B cell (primary cell): ENCODE data around the gene DZANK1. TPM values are rescaled to one million over a fixed set of nuclear protein-coding genes. Genes with fewer than 3 reads are reported as not detected.

ENCODE experiments used
- ATAC-seq: fragments of 200-7000 bp; cut with Tn5 transposase; one replicate; pipeline ENCODE4 v1.10.0; 2021; ENCODE audit warnings: low read depth, mild to moderate bottlenecking, moderate number of reproducible peaks, moderate library complexity
- CTCF ChIA-PET: fragments of 350-600 bp; sonication (Branson Sonifier 250); formaldehyde crosslinking; loops from one replicate; lab custom pipeline; 2021; ENCODE audit warnings: antibody characterized with exemption, inconsistent platforms; lab: Charles Lee
- POLR2A ChIA-PET: fragments of 350-600 bp; sonication (Branson Sonifier 250); formaldehyde crosslinking; loops from one replicate; lab custom pipeline; 2021; ENCODE audit warnings: antibody characterized with exemption; lab: Charles Lee
- DNase-seq: peaks from one replicate; pipeline ENCODE4 v3.0.0; 2013
- H2AFZ ChIP-seq: 2 replicates; pipeline ENCODE4 v1.6.1; 2012; ENCODE audit warnings: mild to moderate bottlenecking, low read depth, low read length; ENCODE audit not compliant: insufficient read depth, poor library complexity, severe bottlenecking
- H3K27ac ChIP-seq, 2 donors: 1 replicate in 1 of 2; 2 replicates in 1 of 2; pipeline ENCODE4 v1.5.1; 2012 to 2013; ENCODE audit warnings: low read length in 2 of 2, mild to moderate bottlenecking in 2 of 2, moderate library complexity in 1 of 2
- H3K27me3 ChIP-seq, 4 experiments: fragments of 200-600 bp in 1 of 4; sonication (generic) in 1 of 4; replicated peaks in 1 of 4; 1 replicate in 2 of 4; 2 replicates in 2 of 4; pipeline versions ENCODE4 v1.6.1 to v1.7.0; 2013 to 2016; ENCODE audit warnings: low read length in 3 of 4, mild to moderate bottlenecking in 2 of 4, mixed read lengths in 1 of 4, moderate library complexity in 1 of 4; ENCODE audit not compliant: insufficient read depth in 4 of 4, control insufficient read depth in 3 of 4; ENCODE audit errors: control extremely low read depth in 1 of 4
- H3K36me3 ChIP-seq, 2 experiments: replicated peaks in 1 of 2; 1 replicate in 1 of 2; 2 replicates in 1 of 2; pipeline versions ENCODE4 v1.6.1 to v1.7.1; 2013; ENCODE audit warnings: low read length in 1 of 2; ENCODE audit not compliant: insufficient read depth in 2 of 2, control insufficient read depth in 1 of 2; ENCODE audit errors: control extremely low read depth in 1 of 2, extremely low read depth in 1 of 2
- H3K4me1 ChIP-seq, 2 donors: fragments of 200-600 bp in 1 of 2; sonication (generic) in 1 of 2; 1 replicate in 1 of 2; 2 replicates in 1 of 2; pipeline versions ENCODE4 v1.5.1 to v1.6.1; 2013 to 2017; ENCODE audit warnings: low read length in 2 of 2; ENCODE audit not compliant: control insufficient read depth in 2 of 2, insufficient read depth in 2 of 2
- H3K4me2 ChIP-seq: replicated peaks from 2 replicates; pipeline ENCODE3; 2012; ENCODE audit warnings: mild to moderate bottlenecking, low read depth, low read length; ENCODE audit not compliant: poor library complexity, severe bottlenecking
- H3K4me3 ChIP-seq, 5 experiments: fragments of 200-600 bp in 1 of 5; sonication (generic) in 1 of 5; 1 replicate in 3 of 5; 2 replicates in 2 of 5; pipeline versions ENCODE4 v1.5.1 to v1.7.0; 2011 to 2016; ENCODE audit warnings: low read length in 4 of 5, mild to moderate bottlenecking in 4 of 5, low read depth in 2 of 5, control low read depth in 1 of 5, moderate library complexity in 1 of 5; ENCODE audit not compliant: insufficient read depth in 1 of 5; ENCODE audit errors: control extremely low read depth in 1 of 5, extremely low read depth in 1 of 5
- H3K79me2 ChIP-seq: fragments of 200-600 bp; sonication (generic); one replicate; pipeline ENCODE4 v1.6.0; 2016; ENCODE audit warnings: low read length; ENCODE audit not compliant: control insufficient read depth, insufficient read depth
- H3K9ac ChIP-seq: fragments of 200-600 bp; sonication (generic); 2 replicates; pipeline ENCODE4 v1.6.1; 2017; ENCODE audit warnings: mild to moderate bottlenecking, low read length, moderate library complexity
- H3K9me3 ChIP-seq, 3 donors: one replicate each; pipeline versions ENCODE4 v1.6.1 to v1.7.1; 2013; ENCODE audit warnings: low read length in 2 of 3; ENCODE audit not compliant: control insufficient read depth in 2 of 3, insufficient read depth in 1 of 3; ENCODE audit errors: control extremely low read depth in 1 of 3
- H4K20me1 ChIP-seq: 2 replicates; pipeline ENCODE4 v1.6.0; 2012; ENCODE audit warnings: mild to moderate bottlenecking, low read length; ENCODE audit not compliant: insufficient read depth, control insufficient read depth, poor library complexity, severe bottlenecking
- H3K27ac Mint-ChIP-seq: one replicate; pipeline ENCODE4 v1.8.0; 2021; ENCODE audit warnings: mixed read lengths
- H3K27me3 Mint-ChIP-seq: one replicate; pipeline ENCODE4 v1.8.0; 2021; ENCODE audit warnings: mixed read lengths
- H3K4me1 Mint-ChIP-seq: one replicate; pipeline ENCODE4 v1.8.0; 2021; ENCODE audit warnings: mixed read lengths
- H3K4me3 Mint-ChIP-seq: one replicate; pipeline ENCODE4 v1.8.0; 2021; ENCODE audit warnings: mixed read lengths
- H3K9me3 Mint-ChIP-seq: one replicate; pipeline ENCODE4 v1.8.0; 2022; ENCODE audit warnings: mixed read lengths; ENCODE audit not compliant: insufficient read depth
- CTCF ChIP-seq: fragments of 200-600 bp; IDR thresholded peaks from one replicate; pipeline ENCODE4 v1.8.0; 2022; ENCODE audit warnings: antibody characterized with exemption, mild to moderate bottlenecking
- EZH2 ChIP-seq: IDR thresholded peaks from 2 replicates; pipeline ENCODE4 v1.6.1; 2012; ENCODE audit warnings: borderline replicate concordance, low read depth, mild to moderate bottlenecking, moderate library complexity, low read length; ENCODE audit not compliant: insufficient read depth, poor library complexity, severe bottlenecking
- WGBS: methylation state at CpG from one replicate; pipeline ENCODE4 v1.1.5; 2013; ENCODE audit warnings: missing lambda C conversion rate; ENCODE audit not compliant: insufficient coverage; 5-methylcytosine and 5-hydroxymethylcytosine counted together
- intact Hi-C: fragments of 100-400 bp; cut with micrococcal nuclease; formaldehyde crosslinking; loops from one replicate; pipeline ENCODE4 v1.10.0; 2022
- polyA plus RNA-seq: library from polyadenylated mRNA; depleted of rRNA; stranded (reverse); fragments of >200 nt; gene quantifications from 2 replicates; pipeline ENCODE4 v1.2.3, GENCODE V29; 2012
- total RNA-seq, 2 donors: library from RNA; stranded (reverse); fragments of 120-200 nt in 1 of 2; gene quantifications; 1 replicate in 1 of 2; 2 replicates in 1 of 2; pipeline versions ENCODE4 v1.2.3 to v1.2.4, GENCODE V29; 2013 to 2022

Gene DZANK1
- total and polyA plus RNA-seq, 2 donors (not counting 1 experiment from before 2014, with no cell fraction given) = 2.8 to 5.6 TPM

GRCh38 chr20:18496740-18497592, 30.1 kb upstream of the DZANK1 start, which contains the start of gene RBBP9:
RBBP9 (minus strand) TSS chr20:18497225; CDS start chr20:18497167, 58 bp downstream.
- Mint-ChIP-seq H3K27me3 (peaks cover 3% of the 10 kb centered on the region), H3K4me1 (peaks cover 18% of the 10 kb centered on the region), H3K4me3 (peak within 1 kb of the TSS; percentile 98), H3K9me3 (no peaks in the 10 kb centered on the region), H3K27ac (peak within 1 kb of the TSS; percentile 89)
- Histone ChIP-seq H3K27me3 (no peaks in the 10 kb centered on the region), H3K4me3 (peak within 1 kb of the TSS; percentile 74 to 96 (median 87)), H4K20me1 (no peaks in the 10 kb centered on the region), H3K4me2 (peak within 1 kb of the TSS; percentile 74), H3K9ac (peak within 1 kb of the TSS; percentile 92), H3K27ac (peak within 1 kb of the TSS; percentile 38 to 78), H3K36me3 (peaks cover 0 to 15% of the 10 kb centered on the region in 2 experiments), H3K9me3 (no peaks in the 10 kb centered on the region), H3K79me2 (peaks cover 5% of the 10 kb centered on the region), H3K4me1 (peaks cover 7 to 11% of the 10 kb centered on the region in 2 donors), H2AFZ (peak within 1 kb of the TSS; percentile 97)
- CTCF ChIA-PET = interaction anchor here (1.0 to 4.7 kb wide), 4 partner anchors 10 to 209 kb away, joined by 3 to 34 read pairs (median 4); partner anchors contain the start of genes POLR3F, SEC23B and ZNF133
- WGBS = under 1% methylated on average over 25 of the region's 31 CpGs
- DNase-seq = peak; percentile 81
- peak; percentile 100 for ATAC-seq
- POLR2A ChIA-PET = interaction anchor here (1.3 to 3.2 kb wide), 4 partner anchors 10 to 209 kb away, joined by 3 to 27 read pairs (median 5); partner anchors contain the start of genes DTD1, DZANK1, POLR3F and SEC23B
- intact Hi-C loops = loop anchor here (1.0 to 2.0 kb wide), 8 partner anchors 9 to 926 kb away; partner anchors contain the start of genes DSTN, DZANK1, POLR3F and SMIM26
- TF ChIP-seq CTCF (no peak), EZH2 (no peak)
